Tibial nerve (tissue), 4 donors: Measurements from ENCODE around the gene GARRE1. TPM values are rescaled to one million over a fixed set of nuclear protein-coding genes. Genes with fewer than 3 reads are reported as not detected.

ENCODE experiments used
- DNase-seq, 2 donors: peaks; one replicate each; pipeline ENCODE4 v3.0.0-alpha.2; 2019; ENCODE audit warnings: low spot score in 2 of 2
- H3K27ac ChIP-seq, 4 donors: fragments of 200-600 bp; sonication (generic) in 3 of 4; one replicate each; pipeline ENCODE4 v1.5.1; 2017 to 2019; ENCODE audit warnings: mild to moderate bottlenecking in 1 of 4
- H3K27me3 ChIP-seq, 2 donors: fragments of 200-600 bp; sonication (generic) in 1 of 2; one replicate each; pipeline versions ENCODE4 v1.5.1 to v1.6.0; 2017 to 2019
- H3K36me3 ChIP-seq, 3 donors: fragments of 200-600 bp; sonication (generic); one replicate each; pipeline ENCODE4 v1.5.1; 2018 to 2019
- H3K4me1 ChIP-seq, 4 donors: fragments of 200-600 bp; sonication (generic) in 3 of 4; one replicate each; pipeline ENCODE4 v1.5.1; 2017 to 2019
- H3K4me3 ChIP-seq, 4 donors: fragments of 200-600 bp; sonication (generic) in 3 of 4; one replicate each; pipeline ENCODE4 v1.5.1; 2017 to 2019; ENCODE audit warnings: mild to moderate bottlenecking in 1 of 4, moderate library complexity in 1 of 4
- H3K9me3 ChIP-seq, 4 donors: fragments of 200-600 bp; sonication (generic) in 3 of 4; one replicate each; pipeline ENCODE4 v1.5.1; 2017 to 2019
- EP300 ChIP-seq, 2 donors: sonication (generic); formaldehyde crosslinking; IDR thresholded peaks; one replicate each; pipeline ENCODE4 v1.6.1; 2017; ENCODE audit warnings: antibody characterized with exemption in 2 of 2, mild to moderate bottlenecking in 1 of 2
- POLR2A ChIP-seq, 2 donors: fragments of 450-650 bp; IDR thresholded peaks; one replicate each; pipeline ENCODE4 v1.6.1; 2017; ENCODE audit warnings: antibody characterized with exemption in 2 of 2, mild to moderate bottlenecking in 2 of 2, moderate library complexity in 2 of 2
- WGBS, 2 donors: methylation state at CpG; one replicate each; pipeline ENCODE4 v1.1.5; 2018; 5-methylcytosine and 5-hydroxymethylcytosine counted together
- total RNA-seq, 4 donors: library from RNA; depleted of rRNA; stranded (reverse); fragments of >200 nt; gene quantifications; one replicate each; pipeline ENCODE4 v1.1.0, GENCODE V29; 2016
- TF ChIP-seq, protein P1 (sequence below), 5 experiments: fragments of 200-600 bp in 3 of 5; fragments of 450-650 bp in 2 of 5; sonication (generic) in 3 of 5; IDR thresholded peaks; one replicate each; pipeline ENCODE4 v1.5.1; 2016 to 2019; ENCODE audit warnings: antibody characterized with exemption in 5 of 5, mild to moderate bottlenecking in 3 of 5, moderate library complexity in 2 of 5

Gene GARRE1
- total RNA-seq, 4 donors from 2014 or later, result 21.6 to 35.4 (median 30.9) TPM

DNA sequence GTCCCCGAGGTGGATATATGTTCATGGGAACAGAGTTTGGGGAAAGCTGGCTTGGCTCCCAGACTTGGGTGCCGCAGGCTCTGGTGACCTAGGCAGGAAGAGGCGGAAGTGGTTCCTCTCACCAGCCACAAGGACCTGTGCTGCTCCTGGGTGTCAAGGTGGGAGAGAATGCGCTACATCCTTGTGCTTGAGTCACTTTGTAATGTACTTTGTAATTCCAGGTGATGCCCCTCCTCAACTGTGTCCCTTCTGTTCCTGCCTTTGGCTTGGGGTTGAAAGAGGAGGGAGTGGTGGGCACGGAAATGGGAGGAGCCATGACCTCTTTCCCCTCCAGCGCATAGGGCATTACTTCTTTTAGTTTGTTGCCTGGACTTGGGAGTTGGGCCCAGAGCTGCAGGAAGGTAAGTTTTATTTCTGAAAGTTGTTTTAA is 10.9 kb downstream of the GARRE1 start:
- H3K4me1 ChIP-seq, result peaks cover 0 to 45% (median 25%) of the 10 kb centered on the region in 4 donors
- H3K36me3 ChIP-seq, result peaks cover 0 to 7% (median 0%) of the 10 kb centered on the region in 3 donors
- 55 to 67% methylated on average over 6 of the region's 6 CpGs for WGBS, 2 donors
- H3K27ac ChIP-seq, result peak overlapping the region in 1 of 4 donors; percentile 60
- H3K4me3 ChIP-seq, result peak overlapping the region in 1 of 4 donors; percentile 34
- H3K9me3 ChIP-seq, result no peaks in the 10 kb centered on the region
- no peaks in the 10 kb centered on the region for H3K27me3 ChIP-seq
- DNase-seq, result no peak
- TF ChIP-seq POLR2A (IDR thresholded peaks at IDR 0.05) (no peak), EP300 (IDR thresholded peaks at IDR 0.05) (no peak)
- TF ChIP-seq, protein P1, sequence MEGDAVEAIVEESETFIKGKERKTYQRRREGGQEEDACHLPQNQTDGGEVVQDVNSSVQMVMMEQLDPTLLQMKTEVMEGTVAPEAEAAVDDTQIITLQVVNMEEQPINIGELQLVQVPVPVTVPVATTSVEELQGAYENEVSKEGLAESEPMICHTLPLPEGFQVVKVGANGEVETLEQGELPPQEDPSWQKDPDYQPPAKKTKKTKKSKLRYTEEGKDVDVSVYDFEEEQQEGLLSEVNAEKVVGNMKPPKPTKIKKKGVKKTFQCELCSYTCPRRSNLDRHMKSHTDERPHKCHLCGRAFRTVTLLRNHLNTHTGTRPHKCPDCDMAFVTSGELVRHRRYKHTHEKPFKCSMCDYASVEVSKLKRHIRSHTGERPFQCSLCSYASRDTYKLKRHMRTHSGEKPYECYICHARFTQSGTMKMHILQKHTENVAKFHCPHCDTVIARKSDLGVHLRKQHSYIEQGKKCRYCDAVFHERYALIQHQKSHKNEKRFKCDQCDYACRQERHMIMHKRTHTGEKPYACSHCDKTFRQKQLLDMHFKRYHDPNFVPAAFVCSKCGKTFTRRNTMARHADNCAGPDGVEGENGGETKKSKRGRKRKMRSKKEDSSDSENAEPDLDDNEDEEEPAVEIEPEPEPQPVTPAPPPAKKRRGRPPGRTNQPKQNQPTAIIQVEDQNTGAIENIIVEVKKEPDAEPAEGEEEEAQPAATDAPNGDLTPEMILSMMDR (IDR thresholded peaks at IDR 0.05), result no peak

DNA sequence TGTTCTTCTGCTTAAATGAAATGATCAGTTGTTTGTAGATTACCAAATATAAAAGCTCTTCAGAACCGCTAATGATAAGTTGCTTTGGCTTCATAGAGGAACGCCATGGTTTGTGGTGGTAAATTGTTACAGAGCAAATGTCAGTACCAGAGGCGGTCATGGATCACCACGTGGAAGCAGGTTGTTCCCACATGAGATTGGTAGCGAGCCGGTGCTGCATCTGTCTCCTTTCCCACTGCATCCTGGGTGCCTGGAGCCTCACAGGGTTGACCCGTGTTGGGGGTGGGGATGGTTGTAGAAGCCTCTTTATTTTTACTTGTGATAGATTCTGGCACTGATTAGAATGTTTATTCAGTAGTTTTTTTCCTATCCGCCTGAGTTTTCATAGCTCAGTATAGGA is 14.7 kb downstream of the GARRE1 start:
- H3K4me1 ChIP-seq, result peaks cover 0 to 47% (median 29%) of the 10 kb centered on the region in 4 donors
- peaks cover 0 to 7% (median 0%) of the 10 kb centered on the region in 3 donors for H3K36me3 ChIP-seq
- H3K27ac ChIP-seq, result peak overlapping the region in 3 of 4 donors; percentile 76 to 88 (median 79)
- no peak for TF ChIP-seq EP300 (IDR thresholded peaks at IDR 0.05)
- TF ChIP-seq, protein P1 (IDR thresholded peaks at IDR 0.05), result no peak
- no peak for TF ChIP-seq POLR2A (IDR thresholded peaks at IDR 0.05)
- H3K4me3 ChIP-seq, result no peak overlapping the region
- WGBS, 2 donors, result 40 to 52% methylated on average over 8 of the region's 8 CpGs
- H3K27me3 ChIP-seq, result no peaks in the 10 kb centered on the region
- DNase-seq, result no peak
- H3K9me3 ChIP-seq, result no peaks in the 10 kb centered on the region

GRCh38 chr19:34269489-34269888 is 15.1 kb downstream of the GARRE1 start:
- TF ChIP-seq POLR2A (IDR thresholded peaks at IDR 0.05) (no peak), EP300 (IDR thresholded peaks at IDR 0.05) (no peak)
- H3K4me1 ChIP-seq, result peaks cover 0 to 51% (median 31%) of the 10 kb centered on the region in 4 donors
- H3K36me3 ChIP-seq, result peaks cover 0 to 7% (median 0%) of the 10 kb centered on the region in 3 donors
- H3K27ac ChIP-seq, result peak overlapping the region in 3 of 4 donors; percentile 76 to 88 (median 79)
- DNase-seq, result no peak
- no peaks in the 10 kb centered on the region for H3K9me3 ChIP-seq
- H3K27me3 ChIP-seq, result no peaks in the 10 kb centered on the region
- no peak overlapping the region for H3K4me3 ChIP-seq
- 38 to 43% methylated on average over 2 of the region's 2 CpGs for WGBS, 2 donors

GRCh38 chr19:34269968-34270621 is 15.7 kb downstream of the GARRE1 start:
- H3K4me3 ChIP-seq, result no peak overlapping the region

DNA sequence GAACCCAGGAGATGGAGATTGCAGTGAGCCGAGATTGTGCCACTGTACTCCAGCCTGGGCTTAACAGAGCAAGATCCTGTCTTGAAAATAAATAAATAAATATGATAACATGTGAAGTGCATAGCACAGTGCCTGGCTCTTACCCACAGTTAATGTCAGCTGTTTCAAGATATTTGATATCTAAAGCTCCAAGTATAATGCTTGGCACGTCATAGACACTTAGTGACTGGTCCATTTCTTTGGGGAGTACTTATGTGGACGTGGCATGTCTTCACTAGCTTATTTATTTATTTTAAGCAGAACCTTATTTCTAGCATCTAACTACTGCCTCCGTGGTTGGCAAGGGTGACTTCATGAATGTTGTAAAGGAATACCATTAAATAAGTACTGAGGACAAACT is 18.8 kb downstream of the GARRE1 start:
- DNase-seq, result no peak
- TF ChIP-seq POLR2A (IDR thresholded peaks at IDR 0.05), result no peak
- no peak for TF ChIP-seq EP300 (IDR thresholded peaks at IDR 0.05)
- TF ChIP-seq, protein P1 (IDR thresholded peaks at IDR 0.05), result no peak
- Histone ChIP-seq H3K4me1 (peaks cover 0 to 70% (median 35%) of the 10 kb centered on the region in 4 donors), H3K27me3 (no peaks in the 10 kb centered on the region), H3K4me3 (no peak overlapping the region), H3K27ac (no peak overlapping the region), H3K9me3 (no peaks in the 10 kb centered on the region), H3K36me3 (no peaks in the 10 kb centered on the region)
- 83 to 84% methylated on average over 4 of the region's 4 CpGs for WGBS, 2 donors

More at GRCh38 chr19:34269968-34270621, 15.7 kb downstream of the GARRE1 start:
- Histone ChIP-seq H3K27me3 (no peaks in the 10 kb centered on the region), H3K4me1 (peaks cover 0 to 51% (median 33%) of the 10 kb centered on the region in 4 donors), H3K36me3 (peaks cover 0 to 7% (median 0%) of the 10 kb centered on the region in 3 donors), H3K27ac (peak overlapping the region; percentile 20 to 88 (median 78)), H3K9me3 (no peaks in the 10 kb centered on the region)
- WGBS, 2 donors, result 33 to 37% methylated on average over 5 of the region's 5 CpGs
- peak in 1 of 2 donors; percentile 27 for DNase-seq
- TF ChIP-seq, protein P1 (IDR thresholded peaks at IDR 0.05), result no peak
- peak; percentile 58 to 82 for TF ChIP-seq EP300 (IDR thresholded peaks at IDR 0.05)
